GM12878 (cell line): ENCODE results near the gene ABR. TPM values are rescaled to one million over a fixed set of nuclear protein-coding genes. Genes with fewer than 3 reads are reported as not detected.
A peak's percentile ranks its signal among the peaks of the same experiment; 100 is the strongest.

Experiments
- BCL11A ChIP-seq: IDR thresholded peaks from 2 replicates; pipeline ENCODE4 v1.6.1; 2011; ENCODE audit warnings: low read depth, low read length
- BHLHE40 ChIP-seq, 2 experiments: fragments of 450-650 bp in 1 of 2; IDR thresholded peaks; 2 replicates each; pipeline ENCODE4 v1.6.1; 2011 to 2017; ENCODE audit warnings: low read depth in 2 of 2, borderline replicate concordance in 1 of 2, improper control_type of control experiment in 1 of 2, low read length in 1 of 2, mild to moderate bottlenecking in 1 of 2
- CBFB ChIP-seq: IDR thresholded peaks from 2 replicates; pipeline ENCODE4 v1.6.1; 2016; ENCODE audit warnings: antibody characterized with exemption, low read depth
- CHD4 ChIP-seq: fragments of 200-600 bp; sonication (generic); IDR thresholded peaks from 2 replicates; pipeline ENCODE4 v1.6.1; 2016; ENCODE audit warnings: mild to moderate bottlenecking
- EED ChIP-seq: sonication (generic); IDR thresholded peaks from 2 replicates; pipeline ENCODE4 v1.6.1; 2016; ENCODE audit warnings: antibody characterized with exemption, low read depth
- ETV6 ChIP-seq, 2 experiments: fragments of 450-650 bp in 1 of 2; IDR thresholded peaks in 1 of 2; conservative IDR thresholded peaks in 1 of 2; 2 replicates each; pipeline ENCODE4 v1.6.1; 2014; ENCODE audit warnings: antibody characterized with exemption in 1 of 2, borderline replicate concordance in 1 of 2, low read depth in 1 of 2, mild to moderate bottlenecking in 1 of 2, moderate library complexity in 1 of 2
- FOXM1 ChIP-seq: IDR thresholded peaks from 2 replicates; pipeline ENCODE4 v1.6.1; 2012; ENCODE audit warnings: low read depth, mild to moderate bottlenecking, inconsistent platforms, low read length, moderate library complexity
- GABPA ChIP-seq: IDR thresholded peaks from 2 replicates; pipeline ENCODE4 v1.6.1; 2014; ENCODE audit warnings: antibody characterized with exemption, low read depth, mild to moderate bottlenecking, inconsistent platforms
- IRF5 ChIP-seq: fragments of 450-650 bp; IDR thresholded peaks from 2 replicates; pipeline ENCODE4 v1.6.1; 2017; ENCODE audit warnings: borderline replicate concordance
- MTA2 ChIP-seq: fragments of 450-650 bp; IDR thresholded peaks from 2 replicates; pipeline ENCODE4 v1.6.1; 2016; ENCODE audit warnings: low read depth, mild to moderate bottlenecking, moderate library complexity
- NFYA ChIP-seq: IDR thresholded peaks from 2 replicates; pipeline ENCODE4 v1.6.1; 2011; ENCODE audit warnings: low read depth, mild to moderate bottlenecking, low read length, improper control_type of control experiment, borderline replicate concordance
- NR2C1 ChIP-seq: fragments of 450-650 bp; IDR thresholded peaks from 2 replicates; pipeline ENCODE4 v1.6.1; 2017; ENCODE audit warnings: antibody characterized with exemption, mild to moderate bottlenecking, moderate library complexity
- RBBP5 ChIP-seq: fragments of 200-600 bp; sonication (generic); conservative IDR thresholded peaks from 2 replicates; pipeline ENCODE4 v1.6.1; 2016
- SMC3 ChIP-seq: IDR thresholded peaks from 2 replicates; pipeline ENCODE4 v1.6.1; 2011; ENCODE audit warnings: low read length, improper control_type of control experiment, borderline replicate concordance
- SUPT20H ChIP-seq: IDR thresholded peaks from 2 replicates; pipeline ENCODE4 v1.6.1; 2011; ENCODE audit warnings: low read depth, mild to moderate bottlenecking, low read length, moderate library complexity, borderline replicate concordance; ENCODE audit not compliant: control insufficient read depth
- WRNIP1 ChIP-seq: IDR thresholded peaks from 2 replicates; pipeline ENCODE4 v1.6.1; 2011; ENCODE audit warnings: low read depth, low read length, improper control_type of control experiment, borderline replicate concordance
- ZBED1 ChIP-seq: IDR thresholded peaks from 2 replicates; pipeline ENCODE4 v1.6.1; 2016; ENCODE audit warnings: borderline replicate concordance
- ZNF207 ChIP-seq: fragments of 450-650 bp; IDR thresholded peaks from 2 replicates; pipeline ENCODE4 v1.6.1; 2014; ENCODE audit warnings: antibody characterized with exemption, mild to moderate bottlenecking, borderline replicate concordance
- ZNF274 ChIP-seq: IDR thresholded peaks from one replicate; pipeline ENCODE4 v1.8.0; 2011; ENCODE audit not compliant: insufficient read length, insufficient read depth
- ZNF687 ChIP-seq: fragments of 450-650 bp; IDR thresholded peaks from 2 replicates; pipeline ENCODE4 v1.6.1; 2017; ENCODE audit warnings: mild to moderate bottlenecking, moderate library complexity
- polyA plus RNA-seq, 11 experiments: library from polyadenylated mRNA; depleted of rRNA in 4 of 11; unstranded in 6 of 11; stranded (reverse) in 5 of 11; fragments of >200 nt; fragmentation: Nextera tagmentation in 4 of 11; fragmentation: Illumina TruSeq in 1 of 11; extraction: Ambion mirVana in 4 of 11; extraction: Trizol in 1 of 11; gene quantifications; 1 replicate in 1 of 11; 2 replicates in 10 of 11; pipeline versions ENCODE4 v1.2.1 to v1.2.3, GENCODE V29; 2011 to 2016; ENCODE audit warnings: inconsistent platforms in 2 of 11, missing spikeins in 2 of 11, low read depth in 1 of 11
- total RNA-seq, 4 experiments: library from RNA; depleted of rRNA in 3 of 4; stranded (reverse); fragments of >200 nt in 3 of 4; fragmentation: Illumina TruSeq in 1 of 4; extraction: Trizol in 1 of 4; gene quantifications; 2 replicates each; pipeline versions ENCODE4 v1.2.1 to v1.2.3, GENCODE V29; 2013 to 2021
- TF ChIP-seq, protein P1 (sequence below): fragments of 450-650 bp; IDR thresholded peaks from 2 replicates; pipeline ENCODE4 v1.6.1; 2018; ENCODE audit warnings: mild to moderate bottlenecking, low read depth, moderate library complexity; ENCODE audit not compliant: partially characterized antibody

ABR gene
- total and polyA plus RNA-seq, 10 of the 15 experiments (the other 5 are each of a cell fraction or from before 2014, with no cell fraction given) = 1.4 to 112 (median 30.0) TPM

DNA sequence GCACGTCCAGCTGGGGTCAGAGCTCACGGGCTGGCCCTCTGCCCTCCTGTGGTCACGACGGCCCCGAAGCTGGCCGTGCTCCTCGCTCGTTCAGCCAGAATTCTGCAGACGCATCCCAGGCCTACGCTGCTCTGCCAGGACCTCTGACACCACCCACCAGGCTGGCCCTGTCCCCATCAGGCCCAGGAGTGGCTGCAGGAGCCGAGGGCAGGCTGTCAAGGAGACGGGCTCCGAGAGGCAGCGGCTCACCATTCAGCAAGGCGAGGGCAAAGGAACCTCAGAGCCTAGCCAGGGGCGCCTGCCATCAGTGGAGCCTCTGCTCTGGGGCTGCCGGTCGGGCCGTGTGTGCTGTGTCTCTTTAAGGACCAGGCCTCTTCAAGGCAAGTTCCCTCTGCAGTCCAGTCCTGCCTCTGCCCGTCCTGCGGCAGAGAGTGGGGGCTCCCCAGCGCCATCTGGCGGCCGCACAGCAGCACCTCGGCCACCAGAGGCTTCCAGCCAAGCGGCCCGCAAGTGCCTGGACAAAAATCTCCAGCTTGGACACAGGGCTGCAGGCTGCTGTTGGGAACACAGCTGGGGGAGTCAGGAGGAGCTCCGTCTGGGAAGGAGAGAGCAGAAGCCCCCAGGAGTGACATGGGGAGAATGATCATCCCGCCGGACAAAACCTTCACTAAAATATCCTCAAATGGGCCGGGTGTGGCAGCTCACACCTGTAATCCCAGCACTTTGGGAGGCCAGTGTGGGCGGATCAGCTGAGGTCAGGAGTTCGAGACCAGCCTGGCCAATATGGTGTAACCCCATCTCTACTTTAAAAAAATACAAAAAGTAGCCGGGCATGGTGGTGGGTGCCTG is 7.4 kb upstream of the ABR start (continued):
- TF ChIP-seq IRF5 (no peak), EED (no peak), CBFB (no peak), NFYA (no peak), BCL11A (no peak), ZNF687 (no peak), ZNF207 (no peak), SMC3 (peak; percentile 95), ETV6 (conservative IDR thresholded peaks at IDR 0.05 in 1 of 2, IDR thresholded peaks at IDR 0.05 in 1 of 2; ENCODE audit: borderline replicate concordance in 1 of 2, low read depth in 1 of 2) (no peak), SUPT20H (no peak), WRNIP1 (no peak), NR2C1 (no peak), GABPA (no peak), RBBP5 (no peak), CHD4 (no peak), FOXM1 (no peak), BHLHE40 (IDR thresholded peaks at IDR 0.05; ENCODE audit: borderline replicate concordance in 1 of 2, low read depth in 2 of 2, low read length in 1 of 2) (peak; percentile 11 to 31; a peak in 2 of 4 replicates), ZNF274 (no peak), MTA2 (no peak), ZBED1 (no peak)
- TF ChIP-seq, protein P1, sequence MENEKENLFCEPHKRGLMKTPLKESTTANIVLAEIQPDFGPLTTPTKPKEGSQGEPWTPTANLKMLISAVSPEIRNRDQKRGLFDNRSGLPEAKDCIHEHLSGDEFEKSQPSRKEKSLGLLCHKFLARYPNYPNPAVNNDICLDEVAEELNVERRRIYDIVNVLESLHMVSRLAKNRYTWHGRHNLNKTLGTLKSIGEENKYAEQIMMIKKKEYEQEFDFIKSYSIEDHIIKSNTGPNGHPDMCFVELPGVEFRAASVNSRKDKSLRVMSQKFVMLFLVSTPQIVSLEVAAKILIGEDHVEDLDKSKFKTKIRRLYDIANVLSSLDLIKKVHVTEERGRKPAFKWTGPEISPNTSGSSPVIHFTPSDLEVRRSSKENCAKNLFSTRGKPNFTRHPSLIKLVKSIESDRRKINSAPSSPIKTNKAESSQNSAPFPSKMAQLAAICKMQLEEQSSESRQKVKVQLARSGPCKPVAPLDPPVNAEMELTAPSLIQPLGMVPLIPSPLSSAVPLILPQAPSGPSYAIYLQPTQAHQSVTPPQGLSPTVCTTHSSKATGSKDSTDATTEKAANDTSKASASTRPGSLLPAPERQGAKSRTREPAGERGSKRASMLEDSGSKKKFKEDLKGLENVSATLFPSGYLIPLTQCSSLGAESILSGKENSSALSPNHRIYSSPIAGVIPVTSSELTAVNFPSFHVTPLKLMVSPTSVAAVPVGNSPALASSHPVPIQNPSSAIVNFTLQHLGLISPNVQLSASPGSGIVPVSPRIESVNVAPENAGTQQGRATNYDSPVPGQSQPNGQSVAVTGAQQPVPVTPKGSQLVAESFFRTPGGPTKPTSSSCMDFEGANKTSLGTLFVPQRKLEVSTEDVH = no peak
